ENCODE data around the gene MEAK7.

MEAK7 gene

DNA sequence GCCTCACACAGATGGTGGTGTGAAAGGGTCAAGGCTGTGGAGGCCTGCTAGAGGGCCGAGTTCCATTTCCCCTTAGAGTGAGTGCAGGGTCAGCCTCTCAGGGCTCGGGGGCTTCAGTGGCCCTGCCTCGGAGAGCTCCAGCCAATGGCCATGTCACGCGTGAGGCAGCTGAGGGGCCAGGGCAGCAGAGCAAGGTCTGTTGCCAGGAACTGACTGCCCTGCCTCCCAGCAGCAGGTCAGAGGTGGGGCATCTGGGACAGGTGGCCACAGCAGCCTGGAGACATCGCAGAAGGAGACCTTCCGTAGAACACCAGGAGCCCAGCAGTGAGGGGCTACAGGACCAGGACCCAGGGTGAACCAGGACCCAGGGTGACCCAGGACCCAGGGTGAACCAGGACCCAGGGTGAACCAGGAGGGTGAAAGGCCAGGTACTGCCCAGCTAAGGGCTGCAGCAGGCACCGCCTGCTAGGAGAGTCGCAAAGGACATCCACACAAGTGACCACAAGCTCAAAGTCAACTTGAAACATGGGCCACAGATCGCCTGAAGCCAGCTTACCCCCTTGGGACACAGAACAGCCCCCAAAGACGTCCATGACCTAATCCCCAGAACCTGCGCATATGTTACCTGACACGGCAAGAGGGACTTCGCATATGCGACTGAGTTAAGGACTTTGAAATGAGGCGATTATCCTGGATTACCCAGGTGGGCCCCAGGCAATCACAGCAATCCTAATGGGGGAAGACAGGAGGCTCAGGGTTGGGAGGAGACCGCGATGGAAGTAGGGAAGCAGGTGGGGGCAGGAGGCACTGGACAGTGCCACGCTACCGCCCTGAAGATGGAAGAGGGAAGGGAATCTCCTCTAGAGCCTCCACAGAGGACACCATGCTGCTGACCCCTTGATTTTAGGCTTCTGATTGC lies 4.8 kb upstream of the MEAK7 start:
- DNase-seq (ENCODE audit: low read depth): no peak
- TF ChIP-seq, protein P1, sequence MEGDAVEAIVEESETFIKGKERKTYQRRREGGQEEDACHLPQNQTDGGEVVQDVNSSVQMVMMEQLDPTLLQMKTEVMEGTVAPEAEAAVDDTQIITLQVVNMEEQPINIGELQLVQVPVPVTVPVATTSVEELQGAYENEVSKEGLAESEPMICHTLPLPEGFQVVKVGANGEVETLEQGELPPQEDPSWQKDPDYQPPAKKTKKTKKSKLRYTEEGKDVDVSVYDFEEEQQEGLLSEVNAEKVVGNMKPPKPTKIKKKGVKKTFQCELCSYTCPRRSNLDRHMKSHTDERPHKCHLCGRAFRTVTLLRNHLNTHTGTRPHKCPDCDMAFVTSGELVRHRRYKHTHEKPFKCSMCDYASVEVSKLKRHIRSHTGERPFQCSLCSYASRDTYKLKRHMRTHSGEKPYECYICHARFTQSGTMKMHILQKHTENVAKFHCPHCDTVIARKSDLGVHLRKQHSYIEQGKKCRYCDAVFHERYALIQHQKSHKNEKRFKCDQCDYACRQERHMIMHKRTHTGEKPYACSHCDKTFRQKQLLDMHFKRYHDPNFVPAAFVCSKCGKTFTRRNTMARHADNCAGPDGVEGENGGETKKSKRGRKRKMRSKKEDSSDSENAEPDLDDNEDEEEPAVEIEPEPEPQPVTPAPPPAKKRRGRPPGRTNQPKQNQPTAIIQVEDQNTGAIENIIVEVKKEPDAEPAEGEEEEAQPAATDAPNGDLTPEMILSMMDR (conservative IDR thresholded peaks at IDR 0.05; ENCODE audit: low read length): no peak

DNA sequence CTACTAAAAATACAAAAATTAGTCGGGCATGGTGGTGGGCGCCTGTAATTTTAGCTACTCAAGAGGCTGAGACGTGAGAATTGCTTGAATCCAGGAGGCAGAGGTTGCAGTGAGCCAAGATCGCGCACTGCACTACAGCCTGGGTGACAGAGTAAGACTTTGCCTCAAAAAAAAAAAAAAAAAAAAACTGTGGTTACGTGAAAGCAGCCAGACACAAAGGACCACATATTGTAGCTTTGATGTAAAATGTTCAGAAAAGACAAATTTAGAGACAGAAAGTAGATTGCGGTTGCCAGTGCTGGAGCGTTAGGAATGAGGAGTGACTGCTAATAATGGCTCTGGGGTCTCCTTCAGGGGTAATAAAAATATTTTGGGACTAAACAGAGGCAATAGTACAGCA lies 4.0 kb upstream of the MEAK7 start:
- no peak for DNase-seq (ENCODE audit: low read depth)
- H3K4me3 ChIP-seq (ENCODE audit: low read length): no peak overlapping the region
- TF ChIP-seq, protein P1 (conservative IDR thresholded peaks at IDR 0.05; ENCODE audit: low read length): no peak

More for the DNA sequence above, 4.8 kb upstream of the MEAK7 start:
- H3K4me3 ChIP-seq (ENCODE audit: low read length): no peak overlapping the region

DNA sequence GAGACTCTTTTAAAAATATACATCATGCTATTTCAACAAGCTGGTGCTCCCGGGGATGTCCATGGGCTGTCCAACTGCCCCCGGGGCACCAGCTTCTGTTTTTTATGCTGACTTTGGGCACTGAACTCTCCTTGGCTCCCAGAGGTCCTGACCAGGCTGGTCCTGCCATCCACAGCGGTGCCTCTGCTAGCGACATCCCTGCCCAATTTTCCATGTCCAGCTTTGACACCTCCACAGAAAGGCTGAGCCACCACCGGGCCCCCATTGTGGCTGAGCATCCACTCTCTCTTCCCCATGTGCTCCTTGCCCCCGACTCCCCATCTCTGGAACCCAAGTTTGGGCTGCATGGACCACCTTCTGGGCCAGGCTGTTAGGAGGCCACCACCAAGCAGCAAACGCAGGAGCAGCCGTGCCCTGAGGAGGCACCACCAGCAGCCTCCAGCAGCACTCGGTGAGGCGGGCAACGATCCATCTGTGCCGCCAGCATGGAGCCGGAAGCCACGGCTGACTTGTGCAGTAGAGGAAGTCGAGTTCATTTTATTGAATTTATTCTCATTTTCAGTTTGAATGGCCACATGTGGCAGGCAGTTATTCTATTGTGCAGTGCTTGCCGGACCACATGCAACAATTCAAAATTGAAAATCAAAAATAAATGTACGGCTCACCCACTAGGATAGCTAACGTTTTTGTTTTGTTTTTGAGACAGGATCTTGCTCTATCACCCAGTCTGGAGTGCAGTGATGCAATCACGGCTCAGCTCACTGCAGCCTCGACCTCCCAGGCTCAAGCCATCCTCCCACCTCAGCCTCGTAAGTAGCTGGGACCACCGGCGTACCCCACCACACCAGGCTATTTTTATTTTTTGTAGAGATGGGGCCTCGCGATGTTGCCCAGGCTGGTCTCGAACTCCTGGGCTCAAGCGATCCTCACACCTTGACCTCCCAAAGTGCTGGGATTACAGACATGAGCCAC lies 2.8 kb upstream of the MEAK7 start:
- H3K4me3 ChIP-seq (ENCODE audit: low read length): no peak overlapping the region
- DNase-seq (ENCODE audit: low read depth): peak; percentile 27
- TF ChIP-seq, protein P1 (conservative IDR thresholded peaks at IDR 0.05; ENCODE audit: low read length): no peak

DNA sequence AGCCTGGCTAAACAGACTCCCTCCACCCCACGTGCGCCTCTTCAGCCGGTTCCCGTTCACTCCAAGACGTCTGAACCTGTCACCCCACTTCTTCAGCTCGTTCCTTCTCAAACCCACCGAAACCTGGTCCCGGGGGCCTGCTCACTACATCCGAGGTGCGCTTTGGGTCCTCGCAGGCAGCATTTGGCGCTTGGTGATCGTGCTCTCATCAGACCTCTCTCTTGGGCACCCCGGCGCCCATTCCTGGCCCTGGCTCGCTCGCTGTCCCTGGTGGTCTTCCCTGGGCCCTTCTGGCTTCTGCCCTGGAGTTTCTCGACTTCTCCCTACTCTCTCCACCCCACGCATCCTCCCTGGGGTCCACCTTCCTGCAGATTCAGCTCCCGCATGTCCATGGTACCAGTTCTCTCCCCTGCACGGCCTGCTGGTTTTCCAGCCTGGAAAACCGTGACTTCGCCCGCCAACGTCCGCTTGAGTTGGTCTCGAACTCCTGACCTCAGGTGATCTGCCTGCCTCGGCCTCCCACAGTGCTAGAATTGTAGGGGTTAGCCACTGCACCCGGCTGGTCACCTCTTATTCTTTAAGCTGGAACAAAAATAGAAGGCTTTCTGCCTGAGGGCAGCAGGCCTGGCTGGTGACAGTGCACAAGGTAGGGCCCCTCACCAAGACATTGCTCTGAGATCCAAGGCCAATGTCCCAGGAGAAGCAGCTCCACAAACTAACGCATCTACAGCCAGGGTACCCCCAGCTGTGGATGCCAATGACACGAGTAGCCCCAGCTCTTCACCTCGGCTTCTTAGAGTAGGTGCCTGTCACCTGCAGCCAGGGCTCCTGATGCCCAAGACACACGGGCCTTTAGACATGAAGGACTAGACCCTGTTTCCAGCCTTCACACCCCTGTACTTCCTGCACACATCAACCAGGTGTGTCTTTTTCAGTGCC lies 1.1 kb upstream of the MEAK7 start:
- H3K4me3 ChIP-seq (ENCODE audit: low read length): peak overlapping the region; percentile 58
- TF ChIP-seq, protein P1 (conservative IDR thresholded peaks at IDR 0.05; ENCODE audit: low read length): no peak
- no peak for DNase-seq (ENCODE audit: low read depth)

DNA sequence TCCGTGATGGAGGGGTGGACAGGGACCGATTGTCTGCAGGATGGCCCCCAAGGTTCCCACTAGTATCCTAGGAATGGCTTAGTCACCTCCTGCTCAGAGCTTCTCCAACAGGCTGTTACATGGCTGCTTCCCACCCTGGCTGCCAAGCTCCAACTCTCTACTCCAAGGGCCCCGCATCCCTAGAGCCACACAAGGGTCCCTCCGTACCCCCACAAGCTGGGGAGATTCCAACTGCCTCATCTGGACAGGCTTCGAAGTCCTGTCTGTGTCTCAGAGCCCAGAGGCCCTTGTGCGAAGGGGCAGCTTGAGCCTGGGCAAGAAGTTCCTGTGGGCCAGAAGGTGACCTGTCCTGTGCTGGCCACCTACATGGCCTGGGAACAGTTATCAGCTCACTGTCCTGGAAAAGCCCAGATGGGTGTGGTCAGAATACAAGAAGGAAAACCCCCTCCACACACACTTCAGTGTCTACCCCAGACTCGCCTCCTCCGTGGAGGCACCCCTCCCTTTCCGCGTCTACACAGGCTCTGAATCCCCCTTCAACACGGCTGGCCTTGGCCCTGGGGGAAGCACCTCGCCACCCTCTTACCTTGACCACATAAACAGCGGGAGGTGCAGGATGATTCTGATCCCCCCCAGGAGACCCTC lies 586 bp downstream of the MEAK7 start:
- peak; percentile 56 for DNase-seq (ENCODE audit: low read depth)
- TF ChIP-seq, protein P1 (conservative IDR thresholded peaks at IDR 0.05; ENCODE audit: low read length): no peak
- H3K4me3 ChIP-seq (ENCODE audit: low read length): peak overlapping the region; percentile 98

DNA sequence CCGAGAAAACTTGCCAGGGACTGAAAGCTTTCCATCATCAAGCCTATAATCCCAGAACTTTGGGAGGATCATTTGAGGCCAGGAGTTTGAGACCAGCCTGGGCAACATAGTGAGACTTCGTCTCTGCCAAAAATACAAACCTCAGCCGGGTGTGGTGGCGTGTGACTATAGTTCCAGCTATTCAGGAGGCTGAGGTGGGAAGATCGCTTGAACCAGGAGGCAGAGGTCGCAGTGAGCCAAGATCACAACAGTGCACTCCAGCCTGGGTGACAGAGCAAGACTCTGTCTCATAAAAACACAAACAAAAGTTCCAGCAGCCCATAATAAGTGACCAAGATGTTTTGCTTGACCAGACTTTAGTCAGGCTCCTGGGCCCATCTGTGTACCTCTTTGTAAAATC lies 1.9 kb downstream of the MEAK7 start:
- DNase-seq (ENCODE audit: low read depth): peak; percentile 17
- H3K4me3 ChIP-seq (ENCODE audit: low read length): no peak overlapping the region
- TF ChIP-seq, protein P1 (conservative IDR thresholded peaks at IDR 0.05; ENCODE audit: low read length): no peak

All from AG10803 (cell line).